Measurements from ENCODE around the gene MYBPH. TPM values are rescaled to one million over a fixed set of nuclear protein-coding genes. Genes with fewer than 3 reads are reported as not detected.

The MYBPH gene
- total RNA-seq, 4 donors from 2014 or later = not detected

- H3K27me3 ChIP-seq = no peaks in the 10 kb centered on the region
- H3K4me1 ChIP-seq = peaks cover 0 to 38% (median 5%) of the 10 kb centered on the region in 4 donors
- WGBS, 2 donors = 31 to 33% methylated on average over 8 of the region's 8 CpGs
- peak in 1 of 2 donors; percentile 84 for TF ChIP-seq EP300 (IDR thresholded peaks at IDR 0.05)
- TF ChIP-seq CTCF (IDR thresholded peaks at IDR 0.05) = no peak
- TF ChIP-seq POLR2A (IDR thresholded peaks at IDR 0.05) = no peak
- H3K4me3 ChIP-seq = no peak overlapping the region
- H3K27ac ChIP-seq = peak overlapping the region in 3 of 4 donors; percentile 60 to 74 (median 70)
- DNase-seq (ENCODE audit: low spot score in 2 of 2) = peak in 1 of 2 donors; percentile 78
- H3K9me3 ChIP-seq = no peaks in the 10 kb centered on the region
- H3K36me3 ChIP-seq = no peaks in the 10 kb centered on the region
Observed at GRCh38 chr1:203199816-203200571, 24.4 kb upstream of the MYBPH start.

GRCh38 chr1:203199481-203199815 is 23.8 kb upstream of the MYBPH start:
- Histone ChIP-seq H3K4me3 (no peak overlapping the region), H3K36me3 (no peaks in the 10 kb centered on the region), H3K27ac (peak overlapping the region in 2 of 4 donors; percentile 70 to 74), H3K9me3 (no peaks in the 10 kb centered on the region), H3K27me3 (no peaks in the 10 kb centered on the region), H3K4me1 (peaks cover 0 to 38% (median 5%) of the 10 kb centered on the region in 4 donors)
- no peak for TF ChIP-seq EP300 (IDR thresholded peaks at IDR 0.05)
- no peak for TF ChIP-seq POLR2A (IDR thresholded peaks at IDR 0.05)
- no peak for TF ChIP-seq CTCF (IDR thresholded peaks at IDR 0.05)
- WGBS, 2 donors = 83 to 92% methylated on average over 6 of the region's 6 CpGs
- DNase-seq (ENCODE audit: low spot score in 2 of 2) = no peak

- TF ChIP-seq POLR2A (IDR thresholded peaks at IDR 0.05) (no peak), EP300 (IDR thresholded peaks at IDR 0.05) (no peak), CTCF (IDR thresholded peaks at IDR 0.05) (no peak)
- 74 to 81% methylated on average over 3 of the region's 3 CpGs for WGBS, 2 donors
- Histone ChIP-seq H3K36me3 (no peaks in the 10 kb centered on the region), H3K9me3 (no peaks in the 10 kb centered on the region), H3K4me1 (peaks cover 0 to 38% (median 5%) of the 10 kb centered on the region in 4 donors), H3K4me3 (no peak overlapping the region), H3K27me3 (no peaks in the 10 kb centered on the region), H3K27ac (peak overlapping the region in 1 of 4 donors; percentile 70)
- DNase-seq (ENCODE audit: low spot score in 2 of 2) = no peak
Observed at GRCh38 chr1:203199002-203199401, 23.4 kb upstream of the MYBPH start.

- H3K4me3 ChIP-seq = no peak overlapping the region
- 46 to 64% methylated on average over 3 of the region's 3 CpGs for WGBS, 2 donors
- H3K27me3 ChIP-seq = no peaks in the 10 kb centered on the region
- H3K27ac ChIP-seq = no peak overlapping the region
- DNase-seq (ENCODE audit: low spot score in 2 of 2) = no peak
- H3K4me1 ChIP-seq = peaks cover 0 to 34% (median 5%) of the 10 kb centered on the region in 4 donors
- no peaks in the 10 kb centered on the region for H3K36me3 ChIP-seq
- TF ChIP-seq EP300 (IDR thresholded peaks at IDR 0.05) (no peak), POLR2A (IDR thresholded peaks at IDR 0.05) (no peak), CTCF (IDR thresholded peaks at IDR 0.05) (no peak)
- H3K9me3 ChIP-seq = no peaks in the 10 kb centered on the region
Observed at GRCh38 chr1:203197625-203198024, 22.0 kb upstream of the MYBPH start.

- Histone ChIP-seq H3K4me1 (peaks cover 0 to 25% (median 5%) of the 10 kb centered on the region in 4 donors), H3K9me3 (no peaks in the 10 kb centered on the region), H3K27ac (peak overlapping the region in 1 of 4 donors; percentile 17), H3K36me3 (no peaks in the 10 kb centered on the region), H3K27me3 (no peaks in the 10 kb centered on the region), H3K4me3 (no peak overlapping the region)
- DNase-seq (ENCODE audit: low spot score in 2 of 2) = no peak
- no peak for TF ChIP-seq CTCF (IDR thresholded peaks at IDR 0.05)
- TF ChIP-seq POLR2A (IDR thresholded peaks at IDR 0.05) = no peak
- TF ChIP-seq EP300 (IDR thresholded peaks at IDR 0.05) = no peak
- 90% methylated on average over 3 of the region's 3 CpGs for WGBS, 2 donors
Observed at GRCh38 chr1:203196371-203196770, 20.7 kb upstream of the MYBPH start.
